GM18861 (cell line): ENCODE measurements around the gene ITSN2.

ENCODE experiments used
- ATAC-seq: cut with Tn5 transposase; IDR thresholded peaks from one replicate; pipeline ENCODE4 v1.9.1; 2021; ENCODE audit not compliant: unreplicated experiment

ITSN2 gene

DNA sequence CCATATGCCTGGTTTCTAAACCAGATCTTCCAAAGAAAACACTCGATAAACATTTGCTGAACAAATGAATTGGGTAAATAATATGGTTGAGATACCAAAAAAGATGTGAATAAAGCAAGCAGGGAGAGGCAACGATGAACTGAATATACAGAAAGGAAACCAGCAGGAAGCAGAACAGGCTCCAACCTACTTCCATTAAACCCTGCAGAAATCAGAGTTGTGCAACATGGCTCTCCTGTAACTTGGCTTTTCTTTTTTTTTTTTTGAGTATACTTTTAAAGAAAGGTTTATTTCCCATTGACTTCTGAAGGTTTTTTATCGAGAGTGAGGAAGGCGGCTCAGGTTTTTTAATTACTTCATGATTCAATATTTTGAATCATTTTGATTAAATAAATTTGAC lies 23.5 kb downstream of the ITSN2 start:
- no peak for ATAC-seq

DNA sequence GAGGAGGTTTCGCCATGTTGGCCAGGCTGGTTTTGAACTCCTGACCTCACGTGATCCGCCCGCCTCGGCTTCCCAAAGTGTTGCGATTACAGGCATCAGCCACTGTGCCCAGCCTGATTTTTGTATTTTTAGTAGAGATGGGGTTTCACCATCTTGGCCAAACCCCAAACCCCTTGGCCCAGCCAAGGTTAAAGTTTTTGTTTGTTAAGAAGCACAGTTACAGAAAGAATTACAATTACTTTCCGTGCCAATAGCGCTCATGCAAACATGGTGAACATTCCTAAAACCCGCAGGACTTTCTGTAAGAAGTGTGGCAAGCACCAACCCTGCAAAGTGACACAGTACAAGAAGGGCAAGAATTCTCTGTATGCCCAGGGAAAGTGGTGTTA lies 26.1 kb downstream of the ITSN2 start:
- ATAC-seq, result no peak

DNA sequence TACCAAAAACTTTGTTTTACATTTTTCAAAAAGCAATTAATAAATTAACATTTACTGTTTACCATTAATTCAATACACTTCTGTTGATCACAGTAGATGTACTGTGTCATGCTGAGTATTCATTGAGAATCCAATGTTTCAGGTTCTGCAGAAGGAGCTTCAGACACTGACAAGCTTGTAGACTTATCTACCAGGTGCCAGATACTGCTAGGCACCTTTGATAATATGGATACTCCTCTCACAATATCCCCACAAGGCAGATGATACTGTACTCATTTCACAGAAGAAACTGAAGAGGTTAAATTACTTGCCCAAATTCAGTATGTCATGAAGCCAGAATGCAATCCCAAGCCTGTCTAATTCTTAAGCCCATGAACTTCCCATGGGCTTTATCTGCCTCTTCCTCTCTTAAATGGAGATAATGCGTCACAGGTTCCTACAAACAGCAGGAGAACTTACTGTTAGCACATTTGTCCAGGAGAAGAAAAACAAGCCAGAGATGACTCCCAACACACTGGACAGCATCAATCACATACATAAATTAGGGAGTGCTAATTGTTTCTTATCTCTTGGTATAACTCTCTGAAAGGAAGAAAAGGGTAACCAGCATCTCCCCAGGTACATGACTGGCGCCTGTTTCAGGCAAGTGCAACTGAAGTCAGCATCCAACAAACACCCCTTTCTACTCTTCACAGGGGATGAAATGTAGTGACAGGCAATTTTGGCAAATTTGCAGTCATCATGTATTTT lies 27.4 kb downstream of the ITSN2 start:
- no peak for ATAC-seq

DNA sequence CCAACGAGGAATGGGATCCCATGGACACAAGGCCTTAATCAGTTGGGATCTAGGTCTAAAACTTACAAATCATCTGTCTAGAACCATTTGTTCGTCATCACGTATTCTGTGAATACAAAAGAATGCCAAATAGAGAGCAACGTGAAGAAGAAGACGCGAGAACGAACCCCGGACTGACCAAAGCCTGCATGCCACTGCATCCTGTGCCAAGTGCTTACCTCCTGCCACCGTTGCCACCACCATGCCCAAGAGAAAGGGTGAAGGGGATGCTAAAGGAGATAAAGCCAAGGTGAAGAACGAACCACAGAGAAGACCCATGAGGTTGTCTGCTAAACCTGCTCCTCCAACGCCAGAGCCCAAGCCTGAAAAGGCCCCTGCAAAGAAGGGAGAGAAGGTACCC lies 30.2 kb downstream of the ITSN2 start:
- no peak for ATAC-seq

DNA sequence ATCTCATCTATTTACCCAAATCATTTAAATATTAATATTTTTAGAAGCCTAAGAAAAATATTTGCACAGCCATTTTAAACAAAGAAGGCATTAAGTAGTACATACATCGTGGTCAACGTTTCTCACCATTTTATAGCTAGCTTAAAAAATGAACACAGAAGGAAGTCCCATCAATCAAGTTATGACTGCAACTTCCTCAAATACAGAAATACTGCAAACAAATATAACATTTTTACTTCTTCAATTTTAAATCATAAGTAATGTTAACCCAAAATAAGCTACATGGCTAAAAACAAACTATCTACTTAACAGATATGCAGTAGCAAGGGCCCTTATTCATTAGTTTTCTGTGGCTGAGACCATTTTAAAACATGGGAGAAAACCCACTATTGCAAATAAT lies 30.6 kb downstream of the ITSN2 start:
- ATAC-seq, result peak; percentile 41

DNA sequence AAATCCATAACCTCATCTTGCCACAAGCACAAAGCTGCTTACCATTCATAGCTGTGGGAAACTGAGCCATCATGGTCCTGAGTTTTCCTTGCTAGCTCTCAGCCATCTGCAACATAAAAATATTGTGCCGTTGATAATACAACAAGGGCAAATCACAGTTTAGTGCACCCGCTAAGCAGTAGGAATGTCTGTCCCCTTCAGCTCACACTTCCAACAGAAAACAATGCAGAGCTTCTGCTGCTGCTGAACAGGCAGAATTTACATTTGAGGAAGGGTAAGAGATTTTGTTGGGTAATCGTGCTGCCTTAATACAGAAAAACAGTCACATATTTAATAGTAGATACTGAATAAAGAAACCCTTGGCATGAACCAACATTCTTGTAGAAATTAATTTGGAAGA lies 32.3 kb downstream of the ITSN2 start:
- no peak for ATAC-seq

DNA sequence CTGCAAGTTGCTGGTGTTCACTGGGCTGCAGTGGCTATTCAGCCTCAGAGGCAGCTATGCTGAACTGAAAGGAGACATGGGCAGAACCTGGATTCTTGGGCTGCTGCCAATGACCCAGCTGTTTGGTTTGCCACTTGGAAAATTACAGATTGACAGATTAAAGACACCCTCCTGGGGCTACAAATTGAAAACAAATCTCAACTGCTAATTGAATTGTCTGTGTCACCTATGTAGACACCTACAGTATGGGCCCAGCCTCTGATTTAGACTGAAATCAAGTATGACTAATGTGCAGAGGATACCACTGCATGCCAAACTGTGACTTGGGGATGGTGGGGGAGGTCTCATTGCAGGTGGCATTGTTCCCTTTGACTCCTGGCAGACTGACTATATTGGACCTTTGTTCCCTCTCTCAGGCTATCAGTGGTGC lies 42.8 kb downstream of the ITSN2 start:
- ATAC-seq, result no peak

DNA sequence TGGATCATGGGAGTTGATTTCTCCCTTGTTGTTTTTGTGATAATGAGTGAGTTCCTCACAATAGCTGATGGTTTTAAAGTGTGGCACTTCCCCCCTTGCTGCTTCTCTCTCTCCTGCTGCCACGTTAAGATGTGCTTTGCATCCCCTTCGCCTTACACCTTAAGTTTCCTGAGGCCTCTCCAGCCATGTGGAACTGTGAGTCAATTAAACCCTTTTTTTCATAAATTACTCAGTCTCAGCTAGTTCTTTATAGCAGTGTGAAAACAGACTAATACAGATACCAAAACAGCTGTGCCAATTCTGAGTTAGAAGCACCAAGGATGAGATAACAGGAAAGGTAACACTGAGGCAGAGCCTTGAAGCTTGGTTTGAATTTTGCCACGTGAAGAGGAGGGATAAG lies 44.7 kb downstream of the ITSN2 start:
- ATAC-seq, result peak; percentile 61

DNA sequence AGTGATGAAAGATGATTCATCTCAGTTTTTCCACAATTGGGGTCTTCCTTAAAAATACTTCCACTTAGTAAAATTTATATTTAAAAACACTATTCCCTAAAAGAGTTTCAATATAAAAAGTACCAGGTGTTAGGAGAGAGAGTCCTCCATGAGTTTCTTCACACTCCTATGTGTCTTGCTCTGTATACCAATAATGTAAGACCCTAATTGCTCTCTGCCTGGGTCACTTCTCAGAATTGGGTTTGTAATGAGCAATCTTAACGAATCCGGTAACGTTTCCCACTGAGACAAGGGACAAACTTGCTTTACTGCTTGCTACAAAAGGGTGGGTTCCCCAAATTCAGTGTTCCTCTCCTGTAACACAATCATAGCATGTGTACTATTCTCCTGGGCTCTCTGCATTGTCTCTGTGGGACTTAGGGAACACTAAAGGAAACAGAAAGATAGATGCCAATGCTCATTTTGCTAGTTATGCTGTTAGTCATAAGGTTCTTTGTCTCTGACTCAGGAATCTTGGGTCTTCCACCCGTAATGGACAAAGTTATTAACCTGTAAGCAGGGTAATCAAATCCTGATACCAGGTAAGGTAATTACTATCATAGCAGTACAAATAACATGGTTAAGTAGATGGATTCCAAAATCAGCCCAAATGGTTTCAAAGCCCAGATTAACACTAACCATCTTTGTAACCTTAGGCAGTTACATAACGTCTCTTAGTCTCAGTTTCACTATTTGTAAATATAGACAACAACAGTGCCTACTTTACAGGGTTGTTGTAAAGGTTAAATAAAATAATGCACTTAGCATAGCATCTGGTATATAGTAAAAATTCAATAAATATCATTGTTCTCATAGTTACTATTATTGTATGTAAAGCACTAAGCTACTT lies 46.3 kb downstream of the ITSN2 start:
- ATAC-seq, result no peak

DNA sequence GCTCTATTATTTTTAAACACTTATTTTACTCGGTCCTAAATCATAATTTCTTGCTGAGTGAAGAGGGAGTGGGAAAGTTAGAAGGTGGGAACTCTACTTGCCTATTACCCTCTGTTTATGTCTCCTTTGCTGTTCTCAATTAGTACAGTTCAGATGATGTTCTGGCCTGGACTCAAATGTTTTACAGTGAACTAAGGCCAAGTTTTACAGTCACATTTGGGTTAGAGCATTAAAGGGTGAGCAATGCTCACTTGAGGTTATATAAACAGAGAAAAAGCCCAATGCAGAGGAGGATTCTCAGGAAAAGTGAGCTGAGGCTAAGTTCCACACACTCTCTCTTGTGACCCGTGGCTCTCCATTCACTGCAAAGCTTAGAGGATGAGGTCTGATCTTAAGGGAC lies 52.4 kb downstream of the ITSN2 start:
- ATAC-seq, result no peak

DNA sequence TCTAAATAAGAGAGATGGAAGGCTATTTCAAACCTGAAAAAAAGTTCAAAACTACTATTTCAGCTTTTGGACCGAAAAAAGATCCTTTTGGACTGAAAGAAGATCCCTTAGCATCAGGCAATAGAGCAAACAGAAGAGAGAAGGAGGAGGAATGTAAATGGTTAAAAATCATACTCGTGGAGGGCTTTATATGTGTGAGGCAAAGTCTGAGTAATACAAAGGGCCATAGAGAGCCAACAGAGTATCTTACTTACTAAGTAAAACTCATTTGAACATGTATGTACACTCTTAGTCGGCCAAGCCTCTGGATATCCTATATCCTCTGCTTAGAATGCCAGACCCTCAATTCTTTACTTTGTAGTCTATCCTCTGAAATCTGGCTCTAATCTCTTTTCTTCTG lies 55.7 kb downstream of the ITSN2 start:
- ATAC-seq, result no peak

DNA sequence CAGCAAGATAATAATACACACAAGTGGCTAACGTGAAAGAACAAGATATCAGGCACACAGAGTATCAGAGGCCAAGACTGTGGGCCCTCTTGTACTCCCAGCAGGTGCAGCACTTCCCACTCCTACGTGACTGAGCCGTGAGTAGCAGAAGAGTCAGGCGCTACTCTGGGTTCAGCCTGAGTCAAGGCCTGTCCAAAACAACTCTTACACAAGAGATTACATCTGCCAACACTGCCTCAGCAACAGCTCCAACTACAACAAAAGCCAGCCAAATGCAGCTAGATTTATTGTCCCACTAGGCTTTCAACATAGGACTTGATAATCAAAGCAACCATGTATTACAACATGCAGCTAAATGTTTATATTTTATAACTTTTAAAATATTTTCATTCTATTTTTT lies 56.2 kb downstream of the ITSN2 start:
- ATAC-seq, result no peak

DNA sequence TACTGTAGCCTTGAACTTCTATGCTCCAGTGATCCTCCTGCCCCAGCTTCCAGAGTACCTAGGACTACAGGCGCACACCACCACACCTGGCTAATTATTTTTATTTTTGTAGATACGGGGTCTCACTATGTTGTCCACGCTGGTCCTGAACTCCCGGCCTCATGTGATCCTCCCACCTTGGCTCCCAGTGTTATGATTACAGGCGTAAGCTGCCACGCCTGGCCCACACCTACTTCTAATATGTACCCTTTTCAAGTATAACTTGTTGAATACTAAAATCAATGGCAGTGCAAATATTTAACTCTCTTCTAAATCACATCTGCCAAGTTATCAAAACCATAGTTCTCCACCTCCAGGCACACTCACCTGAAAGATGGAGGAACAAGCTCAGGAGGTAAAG lies 58.7 kb downstream of the ITSN2 start:
- no peak for ATAC-seq

DNA sequence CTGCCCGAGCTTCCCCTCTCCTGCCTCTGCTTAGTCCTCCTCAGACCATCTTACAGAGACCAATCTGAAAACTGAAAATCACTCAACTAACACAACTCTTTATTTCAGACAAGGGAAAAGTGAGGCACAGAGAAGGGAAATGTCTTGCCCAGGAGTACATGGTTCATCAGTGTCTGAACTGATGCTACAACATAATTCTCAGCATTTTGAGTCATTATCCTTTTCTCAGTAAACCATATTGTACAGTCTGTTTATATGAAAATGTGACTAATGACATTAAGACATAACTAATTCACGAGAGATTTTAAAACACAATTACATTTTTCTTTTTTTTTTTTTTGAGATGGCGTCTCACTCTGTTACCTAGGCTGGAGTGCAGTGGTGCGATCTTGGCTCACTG lies 62.7 kb downstream of the ITSN2 start:
- no peak for ATAC-seq

DNA sequence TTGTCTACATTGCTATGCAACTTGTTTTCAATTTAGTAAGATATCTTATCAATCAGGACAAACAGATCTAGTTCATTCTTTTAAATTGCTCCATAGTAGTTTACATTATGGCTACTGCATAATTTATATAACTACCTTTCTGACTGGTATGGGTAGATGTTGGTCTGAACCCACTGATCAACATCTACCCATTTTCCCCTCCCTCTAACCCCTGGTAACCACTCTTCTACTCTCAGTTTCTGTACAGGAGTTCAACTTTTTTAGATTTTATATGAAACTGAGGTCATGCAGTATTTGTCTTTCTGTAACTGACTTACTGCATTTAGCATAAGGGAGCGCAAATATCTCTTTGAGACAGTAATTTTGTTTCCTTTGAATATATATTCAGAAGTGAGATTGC lies 73.2 kb downstream of the ITSN2 start:
- no peak for ATAC-seq

DNA sequence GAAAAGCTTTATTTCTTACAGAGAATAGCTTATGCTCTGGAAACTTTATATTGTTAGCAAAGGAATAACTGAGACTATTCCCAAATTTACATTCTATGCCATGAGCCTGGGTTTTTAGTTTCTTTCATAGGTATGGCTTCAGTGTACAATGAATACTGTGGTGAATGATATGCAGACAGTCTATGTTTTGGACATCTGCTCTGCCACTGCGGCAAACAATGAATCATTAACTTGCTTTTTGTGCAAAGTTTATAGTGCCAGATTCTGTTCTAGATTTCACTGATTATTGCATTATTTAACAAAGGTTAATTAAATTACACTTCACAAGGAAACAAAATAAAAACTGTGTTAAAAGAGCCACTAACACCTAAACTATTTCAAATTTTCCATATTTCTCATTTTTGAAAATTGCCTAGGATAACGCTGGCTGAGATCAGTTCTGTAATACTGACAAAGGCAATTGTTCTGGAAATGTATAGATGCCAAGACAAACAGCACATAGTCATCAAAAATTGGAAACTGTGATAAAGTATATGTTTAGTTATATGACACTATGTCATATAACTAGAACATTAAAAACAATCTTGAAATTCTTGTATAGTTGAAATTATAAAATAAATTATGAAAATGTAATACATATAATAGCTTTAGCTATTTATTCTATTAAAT lies 74.7 kb downstream of the ITSN2 start:
- ATAC-seq, result no peak

DNA sequence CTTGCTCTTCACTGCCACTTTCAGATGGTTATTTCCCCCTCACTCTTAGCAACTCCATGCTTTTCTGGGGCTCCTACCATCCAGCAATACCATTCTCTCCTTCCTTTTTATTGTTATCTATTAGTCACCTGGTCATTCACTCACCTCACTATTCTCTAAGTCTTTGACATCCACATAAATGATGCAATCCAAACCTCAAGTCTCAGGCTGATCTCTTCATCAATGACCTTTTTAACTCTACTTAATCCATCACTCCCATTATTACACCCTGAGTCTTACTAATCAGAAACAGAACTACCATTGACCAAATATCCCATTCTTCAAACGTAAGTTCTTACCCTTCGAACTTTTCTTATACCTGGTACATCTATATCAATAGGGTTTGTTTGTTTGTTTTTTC lies 79.7 kb downstream of the ITSN2 start:
- no peak for ATAC-seq

DNA sequence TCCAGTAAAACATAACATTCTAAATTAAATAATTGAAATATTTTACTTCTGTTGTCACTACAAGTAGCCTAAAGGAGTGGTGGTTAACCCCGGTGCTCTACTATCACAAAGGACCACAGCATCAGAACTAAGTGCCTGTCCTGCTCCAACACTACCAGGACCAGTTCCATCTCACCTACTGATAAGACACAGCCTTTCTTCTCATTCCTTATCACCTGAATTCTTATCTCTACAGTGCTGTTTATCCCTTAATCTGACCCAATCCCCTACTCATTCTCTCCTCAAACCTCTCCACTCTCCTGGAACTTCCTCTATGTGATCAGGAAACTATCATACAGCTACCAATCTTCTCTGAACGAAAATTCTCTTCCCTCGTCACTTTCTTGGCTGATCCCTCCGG lies 80.2 kb downstream of the ITSN2 start:
- ATAC-seq, result no peak

DNA sequence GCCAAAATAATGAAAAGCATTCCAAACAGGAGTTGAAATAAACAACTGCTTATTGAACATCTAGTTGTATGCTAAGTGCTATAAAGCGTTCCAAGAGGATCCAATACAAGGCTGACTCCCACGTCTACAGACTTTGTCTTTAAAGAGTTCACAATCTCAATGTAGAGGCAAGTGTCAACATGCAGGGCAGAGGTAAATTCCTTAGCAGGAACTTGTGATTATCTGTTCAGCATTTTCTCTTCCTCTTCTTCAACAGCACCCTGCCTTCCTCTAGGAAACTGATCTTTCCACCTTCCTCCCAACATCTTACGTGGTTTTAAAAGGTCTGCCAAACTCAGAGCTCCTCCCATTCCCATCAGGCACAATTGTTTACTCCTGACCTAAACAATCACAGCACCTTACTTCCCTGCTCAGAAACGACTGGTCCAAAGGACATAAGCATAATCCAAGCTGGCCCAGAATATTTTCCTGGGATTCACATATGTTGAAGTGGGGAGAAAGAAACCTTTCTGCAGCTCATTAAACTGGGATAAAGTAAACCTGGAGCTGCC lies 83.9 kb downstream of the ITSN2 start:
- no peak for ATAC-seq

DNA sequence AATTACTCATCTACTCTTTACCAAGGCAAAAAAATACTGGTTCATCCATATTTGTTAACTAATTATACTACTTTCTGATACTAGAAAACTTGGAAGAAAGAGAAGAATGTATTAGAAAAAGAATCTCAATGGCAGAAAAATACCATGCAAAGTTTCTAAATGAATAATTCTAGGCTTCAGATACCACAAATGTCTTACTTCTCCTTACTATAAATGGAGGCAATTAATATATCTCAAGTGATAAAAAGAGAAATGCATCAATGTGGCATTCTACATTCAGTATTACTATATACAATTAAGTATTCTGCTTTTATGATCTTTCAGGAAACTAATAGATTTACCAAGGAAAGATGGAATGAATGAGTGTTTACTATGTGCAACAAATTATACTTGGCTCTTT lies 85.5 kb downstream of the ITSN2 start:
- no peak for ATAC-seq

DNA sequence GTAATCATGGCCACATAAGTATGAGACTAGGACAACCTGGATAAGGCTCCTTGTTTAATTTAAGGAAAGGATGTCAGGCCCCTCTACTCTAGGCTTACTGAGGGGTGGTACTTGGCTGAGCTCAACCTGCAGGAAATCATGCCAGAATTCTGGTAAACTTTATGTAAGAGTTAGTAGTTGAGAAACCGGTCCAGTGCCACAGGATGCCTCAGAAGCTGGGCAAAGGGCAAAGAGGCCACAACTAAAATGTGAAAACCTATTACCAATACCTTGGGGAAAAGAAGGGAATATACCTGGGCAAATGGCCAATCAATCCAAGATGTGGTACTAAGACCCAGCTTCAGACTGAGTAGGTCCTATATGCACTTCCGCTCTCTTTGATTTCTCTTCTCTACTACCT lies 86.7 kb downstream of the ITSN2 start:
- no peak for ATAC-seq

DNA sequence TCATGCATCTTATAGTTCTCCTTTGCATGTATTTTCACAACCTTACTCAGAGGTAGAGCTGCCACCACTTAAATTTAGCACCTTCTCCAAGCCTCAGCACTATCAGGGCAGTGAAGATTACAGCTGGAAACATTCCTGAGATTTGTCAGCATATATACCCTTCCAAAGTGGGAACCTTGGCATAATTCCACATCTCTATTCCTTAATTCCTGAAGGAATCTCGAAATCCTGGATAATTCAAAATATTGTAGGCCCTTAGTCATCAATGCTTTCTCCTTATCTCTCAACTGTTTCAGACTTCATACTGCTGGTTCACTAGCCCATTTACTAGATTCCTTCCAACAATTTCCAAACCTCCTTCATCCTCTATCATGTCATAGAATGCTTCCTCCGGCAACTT lies 87.4 kb downstream of the ITSN2 start:
- no peak for ATAC-seq
